Mesodermal cell (in vitro differentiated cells): ENCODE data around the gene FER.
"Not testable (repeated sequence)": the region's sequence is repeated elsewhere in the genome, so short reads cannot be mapped to it uniquely, and the experiment has no call there.

ENCODE experiments used
- H3K27ac ChIP-seq: 2 replicates; pipeline ENCODE4 v1.7.0; 2013; ENCODE audit warnings: mild to moderate bottlenecking, low read depth, low read length, moderate library complexity; ENCODE audit not compliant: severe bottlenecking
- H3K36me3 ChIP-seq: 2 replicates; pipeline ENCODE4 v1.7.1; 2013; ENCODE audit warnings: mild to moderate bottlenecking, low read length, moderate library complexity; ENCODE audit not compliant: control insufficient read depth, insufficient read depth
- H3K4me1 ChIP-seq: one replicate; pipeline ENCODE4 v1.7.1; 2013; ENCODE audit warnings: mild to moderate bottlenecking, low read length; ENCODE audit not compliant: insufficient read depth, control insufficient read depth, poor library complexity, severe bottlenecking
- H3K4me3 ChIP-seq: 2 replicates; pipeline ENCODE4 v1.7.0; 2013; ENCODE audit warnings: low read length, control low read depth, mild to moderate bottlenecking; ENCODE audit not compliant: insufficient read depth, poor library complexity, severe bottlenecking; ENCODE audit errors: extremely low read depth
- H3K9me3 ChIP-seq: 2 replicates; pipeline ENCODE4 v1.7.1; 2013; ENCODE audit warnings: mild to moderate bottlenecking, low read length, moderate library complexity; ENCODE audit not compliant: control insufficient read depth
- WGBS, 2 experiments: methylation state at CpG; one replicate each; pipeline ENCODE4 v1.1.5; 2013; ENCODE audit warnings: missing lambda C conversion rate in 2 of 2; ENCODE audit not compliant: insufficient coverage in 2 of 2; 5-methylcytosine and 5-hydroxymethylcytosine counted together

The FER gene

GRCh38 chr5:109030360-109031143 lies 282.9 kb downstream of the FER start:
- WGBS, 2 experiments: 59 to 69% methylated on average over 2 of the region's 2 CpGs
- no peaks in the 10 kb centered on the region for H3K9me3 ChIP-seq
- H3K4me3 ChIP-seq: no peak overlapping the region
- no peaks in the 10 kb centered on the region for H3K36me3 ChIP-seq
- H3K27ac ChIP-seq: peak overlapping the region; percentile 17
- H3K4me1 ChIP-seq: no peaks in the 10 kb centered on the region

GRCh38 chr5:109034306-109034705 lies 286.6 kb downstream of the FER start:
- Histone ChIP-seq H3K36me3 (no peaks in the 10 kb centered on the region), H3K4me3 (no peak overlapping the region), H3K9me3 (no peaks in the 10 kb centered on the region), H3K27ac (no peak overlapping the region), H3K4me1 (no peaks in the 10 kb centered on the region)
- WGBS, 2 experiments: no CpG with 5 or more reads among the region's 1 CpG

GRCh38 chr5:109035436-109035835 lies 287.7 kb downstream of the FER start:
- Histone ChIP-seq H3K4me3 (no peak overlapping the region), H3K27ac (no peak overlapping the region), H3K36me3 (no peaks in the 10 kb centered on the region), H3K9me3 (no peaks in the 10 kb centered on the region), H3K4me1 (no peaks in the 10 kb centered on the region)
- 100% methylated on average over 1 of the region's 4 CpGs; no CpG with 5 or more reads in 1 of the 2 experiments for WGBS, 2 experiments

- no CpG with 5 or more reads among the region's 2 CpGs for WGBS, 2 experiments
- Histone ChIP-seq H3K36me3 (no peaks in the 10 kb centered on the region), H3K4me1 (no peaks in the 10 kb centered on the region), H3K9me3 (no peaks in the 10 kb centered on the region), H3K27ac (no peak overlapping the region), H3K4me3 (no peak overlapping the region)
Observed at GRCh38 chr5:109038209-109038840, 290.6 kb downstream of the FER start.

- H3K27ac ChIP-seq: no peak overlapping the region
- 94 to 98% methylated on average over 3 of the region's 3 CpGs for WGBS, 2 experiments
- no peak overlapping the region for H3K4me3 ChIP-seq
- no peaks in the 10 kb centered on the region for H3K9me3 ChIP-seq
- H3K36me3 ChIP-seq: no peaks in the 10 kb centered on the region
- no peaks in the 10 kb centered on the region for H3K4me1 ChIP-seq
Observed at GRCh38 chr5:109041317-109041716, 293.6 kb downstream of the FER start.

GRCh38 chr5:109045710-109046109 lies 298.0 kb downstream of the FER start:
- Histone ChIP-seq H3K4me1 (no peaks in the 10 kb centered on the region), H3K4me3 (no peak overlapping the region), H3K27ac (no peak overlapping the region), H3K9me3 (no peaks in the 10 kb centered on the region), H3K36me3 (no peaks in the 10 kb centered on the region)
- WGBS, 2 experiments: 100% methylated on average over 2 of the region's 2 CpGs; no CpG with 5 or more reads in 1 of the 2 experiments

GRCh38 chr5:109049565-109049964 lies 301.9 kb downstream of the FER start:
- no CpG with 5 or more reads among the region's 1 CpG for WGBS, 2 experiments
- H3K4me1 ChIP-seq: no peaks in the 10 kb centered on the region
- H3K27ac ChIP-seq: no peak overlapping the region
- no peak overlapping the region for H3K4me3 ChIP-seq
- no peaks in the 10 kb centered on the region for H3K9me3 ChIP-seq
- H3K36me3 ChIP-seq: peaks cover 4% of the 10 kb centered on the region

GRCh38 chr5:109050321-109050720 lies 302.6 kb downstream of the FER start:
- H3K36me3 ChIP-seq, H3K4me1 ChIP-seq, H3K9me3 ChIP-seq, H3K4me3 ChIP-seq, H3K27ac ChIP-seq: not testable (repeated sequence)
- no CpG with 5 or more reads among the region's 1 CpG for WGBS, 2 experiments

GRCh38 chr5:109052216-109052615 lies 304.5 kb downstream of the FER start:
- H3K27ac ChIP-seq, H3K36me3 ChIP-seq, H3K9me3 ChIP-seq, H3K4me1 ChIP-seq, H3K4me3 ChIP-seq: not testable (repeated sequence)
- 100% methylated on average over 3 to 4 of the region's 5 CpGs for WGBS, 2 experiments

GRCh38 chr5:109053995-109054417 lies 306.3 kb downstream of the FER start:
- Histone ChIP-seq H3K36me3 (peaks cover 4% of the 10 kb centered on the region), H3K4me1 (no peaks in the 10 kb centered on the region), H3K9me3 (no peaks in the 10 kb centered on the region), H3K4me3 (no peak overlapping the region), H3K27ac (no peak overlapping the region)
- 100% methylated on average over 3 of the region's 4 CpGs; no CpG with 5 or more reads in 1 of the 2 experiments for WGBS, 2 experiments
